KOPT-K1 (cell line): ENCODE measurements around the gene EHD4.

Source experiments
- H3K27ac ChIP-seq: fragments of 200-600 bp; sonication (generic); 2 replicates; pipeline ENCODE4 v1.5.1; 2016; ENCODE audit warnings: antibody characterized with exemption, mild to moderate bottlenecking, low read depth, low read length; ENCODE audit not compliant: poor library complexity, severe bottlenecking
- H3K36me3 ChIP-seq: fragments of 200-600 bp; sonication (generic); 2 replicates; pipeline ENCODE4 v1.5.1; 2017; ENCODE audit warnings: antibody characterized with exemption, mild to moderate bottlenecking, low read length, moderate library complexity; ENCODE audit not compliant: insufficient read depth
- H3K9me3 ChIP-seq: fragments of 200-600 bp; sonication (generic); 2 replicates; pipeline ENCODE4 v1.5.1; 2017; ENCODE audit warnings: antibody characterized with exemption, low read length, mild to moderate bottlenecking; ENCODE audit not compliant: insufficient read depth, poor library complexity, severe bottlenecking

Gene EHD4

DNA sequence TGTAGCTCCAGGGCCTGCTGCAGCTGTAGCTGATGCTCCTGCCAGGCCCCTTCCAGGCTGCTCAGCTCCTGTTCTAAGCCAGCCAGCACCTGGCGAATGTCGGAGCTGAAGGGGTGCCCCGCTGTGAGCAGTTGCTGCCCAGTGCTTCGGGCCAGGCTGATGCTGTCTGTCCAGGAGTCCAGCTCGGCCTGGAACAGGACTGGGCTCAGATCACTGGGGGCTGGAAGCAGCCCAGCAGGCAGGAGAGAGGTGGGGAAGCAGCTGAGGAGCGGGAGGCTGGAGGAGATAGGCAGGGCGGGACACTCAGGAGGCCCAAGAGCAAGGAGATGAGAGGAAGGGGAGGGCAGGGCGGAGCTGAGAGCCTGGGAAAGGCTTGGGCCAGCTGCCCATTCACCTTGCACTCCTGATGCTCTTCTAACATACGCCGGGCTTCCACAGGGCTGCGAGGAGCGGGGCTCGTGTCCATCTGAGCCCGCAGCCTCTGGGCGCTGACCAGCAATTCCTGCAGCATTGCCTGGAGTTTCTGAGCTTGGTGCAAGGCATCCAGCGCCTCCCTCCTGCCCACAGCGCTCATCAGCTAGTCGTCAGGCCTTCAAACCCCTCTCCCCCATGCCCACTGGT lies 110.5 kb downstream of the EHD4 start:
- Histone ChIP-seq H3K27ac (no peak overlapping the region), H3K36me3 (no peaks in the 10 kb centered on the region)

DNA sequence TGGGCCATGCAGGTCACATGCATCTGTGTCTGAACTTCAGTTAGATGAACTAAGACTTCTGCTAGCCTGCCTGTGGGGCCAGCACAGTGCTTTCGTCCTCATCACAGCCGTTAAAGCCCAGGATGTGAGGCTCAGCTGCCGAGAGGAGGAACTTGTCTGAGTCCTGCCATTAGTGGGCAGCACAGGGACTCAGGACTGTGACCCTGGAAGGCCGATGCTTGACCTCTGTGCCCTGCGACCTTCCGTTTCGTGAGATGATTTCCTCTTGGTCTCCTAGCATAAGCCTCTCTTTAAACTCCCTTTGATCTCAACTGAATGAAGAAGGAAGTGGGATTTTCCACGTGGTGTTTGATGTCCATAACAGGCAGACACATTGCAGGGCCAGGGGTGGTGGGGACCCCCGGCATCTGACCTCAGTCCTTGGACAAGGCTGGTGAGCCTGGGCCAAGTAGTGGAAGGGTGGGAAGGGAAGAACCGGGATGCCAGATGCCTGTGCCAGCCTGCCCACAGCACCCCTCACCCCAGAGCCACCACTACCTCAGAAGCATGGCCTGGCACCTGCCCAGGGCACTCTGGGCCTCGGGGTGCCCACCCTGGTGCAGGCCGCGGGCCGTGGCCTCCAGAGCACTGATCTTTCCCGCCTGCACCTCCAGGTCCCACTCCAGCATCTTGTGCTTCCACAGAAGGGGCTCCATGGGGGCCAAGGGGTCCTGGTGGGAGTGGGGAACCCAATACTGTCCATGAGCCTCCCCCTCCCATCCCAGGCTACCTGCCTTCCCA lies 112.1 kb downstream of the EHD4 start:
- Histone ChIP-seq H3K27ac (no peak overlapping the region), H3K36me3 (no peaks in the 10 kb centered on the region), H3K9me3 (no peaks in the 10 kb centered on the region)

More for the DNA sequence above, 110.5 kb downstream of the EHD4 start:
- H3K9me3 ChIP-seq: no peaks in the 10 kb centered on the region

DNA sequence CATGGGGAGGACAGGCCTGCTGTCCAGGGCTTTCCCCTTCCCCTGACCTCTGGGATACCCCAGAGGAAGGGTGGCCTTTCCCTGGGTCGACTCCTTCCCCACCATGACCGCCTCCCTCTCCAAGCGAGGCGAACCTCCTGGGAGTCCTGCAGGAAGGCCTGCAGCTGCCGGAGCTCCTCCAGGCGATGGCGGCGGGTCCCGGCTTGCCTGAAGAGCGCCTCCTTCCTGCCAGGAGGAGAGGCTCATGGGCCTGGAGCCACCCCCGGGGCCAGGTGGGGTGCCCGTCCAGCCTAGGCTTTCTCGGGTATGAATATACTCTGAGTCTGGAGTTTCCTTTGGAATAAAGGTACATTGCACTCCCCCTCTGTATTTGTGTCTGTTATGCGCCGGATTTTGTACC lies 113.6 kb downstream of the EHD4 start:
- H3K27ac ChIP-seq: no peak overlapping the region
- H3K9me3 ChIP-seq: no peaks in the 10 kb centered on the region
- no peaks in the 10 kb centered on the region for H3K36me3 ChIP-seq

DNA sequence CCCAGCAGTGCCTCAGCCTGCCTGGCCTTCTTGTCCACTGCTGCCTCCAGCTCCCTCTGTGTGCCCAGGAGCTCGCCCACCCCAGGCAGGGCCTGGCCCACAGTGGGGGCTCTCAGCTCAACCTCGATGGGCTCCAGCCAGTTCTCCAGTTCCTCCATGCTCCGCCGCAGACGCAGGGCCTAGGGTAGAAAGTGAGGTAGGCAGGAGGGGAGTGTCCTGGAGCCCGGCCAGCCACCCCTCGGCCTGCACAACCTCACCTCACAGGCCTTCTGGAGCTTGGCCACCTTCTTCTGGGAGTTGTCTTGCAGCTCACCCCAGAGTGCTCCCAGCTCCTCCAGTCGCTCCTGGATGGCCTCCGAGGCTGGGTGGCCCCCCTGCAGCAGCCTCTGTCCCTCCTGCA lies 115.0 kb downstream of the EHD4 start:
- Histone ChIP-seq H3K9me3 (no peaks in the 10 kb centered on the region), H3K36me3 (no peaks in the 10 kb centered on the region)

DNA sequence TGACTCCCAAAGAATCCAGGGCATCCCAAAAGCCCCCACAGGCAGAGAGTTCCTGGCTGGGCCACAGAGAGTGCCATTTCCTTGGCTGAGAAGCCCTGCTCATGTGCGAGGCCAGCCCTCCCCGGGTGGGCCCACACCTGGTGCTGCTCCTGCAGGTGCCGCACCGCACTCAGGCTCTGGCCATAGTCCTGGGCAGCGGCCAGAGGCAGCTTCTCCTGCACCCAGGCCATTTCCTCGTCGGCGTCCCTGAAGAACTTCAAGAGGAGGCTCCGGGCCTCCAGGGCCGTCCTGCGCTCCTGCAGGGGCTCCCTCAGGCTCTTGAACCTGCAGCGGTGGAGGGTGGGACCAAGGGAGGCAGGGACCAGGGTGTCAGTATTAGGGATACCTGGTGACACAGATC lies 115.6 kb downstream of the EHD4 start:
- H3K36me3 ChIP-seq: no peaks in the 10 kb centered on the region
- H3K27ac ChIP-seq: no peak overlapping the region
- H3K9me3 ChIP-seq: no peaks in the 10 kb centered on the region

More for the DNA sequence above, 115.0 kb downstream of the EHD4 start:
- H3K27ac ChIP-seq: no peak overlapping the region

DNA sequence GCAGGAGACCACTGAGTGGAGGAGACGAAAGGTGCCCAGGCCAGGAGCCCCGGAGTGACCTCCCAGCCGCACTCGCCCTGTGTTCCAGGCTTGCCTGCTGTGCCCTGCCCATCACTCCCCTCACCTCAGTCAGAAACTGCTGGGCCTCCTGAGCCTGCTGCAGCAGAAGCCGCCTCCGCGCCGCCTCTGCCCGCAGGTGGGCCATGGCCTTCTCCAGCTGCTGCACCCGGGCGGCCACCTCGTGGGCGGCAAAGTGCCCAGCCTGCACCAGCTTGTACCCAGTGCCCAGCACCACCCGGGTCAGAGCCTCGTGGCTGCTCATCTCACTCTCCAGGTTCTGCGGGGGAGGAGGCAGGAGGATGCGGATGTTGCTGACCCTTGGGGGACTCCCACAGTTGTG lies 116.1 kb downstream of the EHD4 start:
- H3K36me3 ChIP-seq: no peaks in the 10 kb centered on the region
- no peak overlapping the region for H3K27ac ChIP-seq
- no peaks in the 10 kb centered on the region for H3K9me3 ChIP-seq

DNA sequence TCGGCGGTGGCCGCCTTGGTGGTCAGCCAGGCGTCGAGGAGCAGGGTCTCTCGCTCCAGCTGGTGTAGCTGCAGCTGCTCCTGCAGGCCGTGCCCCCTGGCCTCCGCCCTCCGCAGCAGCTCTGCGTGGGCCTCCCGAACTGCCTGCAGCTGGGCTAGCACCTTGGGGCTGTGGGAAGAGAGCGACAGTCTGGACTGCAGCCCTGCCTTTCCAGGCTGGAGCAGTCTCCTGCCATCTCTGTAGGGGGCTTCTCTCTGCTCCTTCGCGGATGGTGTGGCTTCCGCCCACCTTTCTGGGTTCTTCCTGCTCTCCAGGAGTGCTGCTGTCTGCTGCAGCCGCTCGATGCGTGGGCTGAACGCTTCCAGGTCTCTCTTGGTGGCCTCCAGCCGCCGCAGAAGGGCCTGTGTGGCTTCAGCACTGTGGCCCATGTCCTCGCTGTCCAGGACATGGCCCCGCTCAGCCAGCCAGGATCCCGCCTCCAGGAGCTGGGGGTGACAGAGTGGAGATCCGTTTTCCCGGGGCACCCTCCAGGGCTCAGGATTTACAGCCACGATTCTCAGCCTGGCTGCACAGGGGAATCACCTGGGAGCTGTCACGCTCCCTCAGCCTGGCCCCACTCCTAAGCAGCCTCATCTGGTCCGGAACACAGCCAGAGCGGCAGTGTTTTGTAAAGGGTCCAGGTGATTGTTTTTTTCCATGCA lies 116.9 kb downstream of the EHD4 start:
- Histone ChIP-seq H3K27ac (no peak overlapping the region), H3K36me3 (no peaks in the 10 kb centered on the region), H3K9me3 (no peaks in the 10 kb centered on the region)

DNA sequence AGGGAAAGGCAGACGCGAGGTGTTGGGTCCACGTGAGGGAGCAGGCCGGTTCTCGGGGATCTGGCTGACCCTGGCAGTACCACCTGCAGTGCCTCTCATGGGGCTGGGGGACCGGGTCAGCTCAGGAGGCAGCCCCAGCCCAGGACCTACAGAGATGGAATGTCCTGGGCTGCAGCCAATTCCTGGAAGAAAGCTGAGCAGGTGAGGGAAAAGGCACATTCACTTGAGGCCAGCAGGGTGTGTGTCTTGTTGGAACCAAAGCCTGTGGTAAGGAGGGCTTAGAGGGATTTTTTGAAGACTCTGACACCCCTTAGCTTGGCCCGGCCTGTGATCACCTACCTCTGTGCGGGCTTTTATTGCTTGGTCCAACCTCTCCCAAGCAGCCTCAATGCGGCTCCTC lies 117.9 kb downstream of the EHD4 start:
- no peak overlapping the region for H3K27ac ChIP-seq
- no peaks in the 10 kb centered on the region for H3K9me3 ChIP-seq
- no peaks in the 10 kb centered on the region for H3K36me3 ChIP-seq

DNA sequence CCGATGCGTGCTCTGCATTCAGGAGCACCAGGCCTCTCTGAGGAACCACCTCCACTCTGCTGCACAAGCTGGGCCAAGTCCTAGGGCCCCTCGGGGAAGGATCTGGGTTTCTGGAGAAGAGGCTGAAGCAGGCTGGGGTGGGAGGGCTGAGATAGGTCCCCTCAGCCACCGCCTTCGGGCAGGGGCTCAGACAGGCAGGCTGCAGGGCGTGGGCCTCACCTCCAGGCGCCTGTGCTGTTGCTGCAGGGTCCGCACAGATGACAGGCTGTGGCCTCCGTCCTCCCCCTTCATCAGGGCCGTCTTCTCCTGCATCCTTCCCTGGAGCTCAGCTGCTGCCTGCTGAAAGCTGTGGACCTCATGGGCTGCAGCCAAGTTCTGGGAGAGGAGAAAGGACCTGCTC lies 118.5 kb downstream of the EHD4 start:
- Histone ChIP-seq H3K9me3 (no peaks in the 10 kb centered on the region), H3K36me3 (no peaks in the 10 kb centered on the region), H3K27ac (no peak overlapping the region)

DNA sequence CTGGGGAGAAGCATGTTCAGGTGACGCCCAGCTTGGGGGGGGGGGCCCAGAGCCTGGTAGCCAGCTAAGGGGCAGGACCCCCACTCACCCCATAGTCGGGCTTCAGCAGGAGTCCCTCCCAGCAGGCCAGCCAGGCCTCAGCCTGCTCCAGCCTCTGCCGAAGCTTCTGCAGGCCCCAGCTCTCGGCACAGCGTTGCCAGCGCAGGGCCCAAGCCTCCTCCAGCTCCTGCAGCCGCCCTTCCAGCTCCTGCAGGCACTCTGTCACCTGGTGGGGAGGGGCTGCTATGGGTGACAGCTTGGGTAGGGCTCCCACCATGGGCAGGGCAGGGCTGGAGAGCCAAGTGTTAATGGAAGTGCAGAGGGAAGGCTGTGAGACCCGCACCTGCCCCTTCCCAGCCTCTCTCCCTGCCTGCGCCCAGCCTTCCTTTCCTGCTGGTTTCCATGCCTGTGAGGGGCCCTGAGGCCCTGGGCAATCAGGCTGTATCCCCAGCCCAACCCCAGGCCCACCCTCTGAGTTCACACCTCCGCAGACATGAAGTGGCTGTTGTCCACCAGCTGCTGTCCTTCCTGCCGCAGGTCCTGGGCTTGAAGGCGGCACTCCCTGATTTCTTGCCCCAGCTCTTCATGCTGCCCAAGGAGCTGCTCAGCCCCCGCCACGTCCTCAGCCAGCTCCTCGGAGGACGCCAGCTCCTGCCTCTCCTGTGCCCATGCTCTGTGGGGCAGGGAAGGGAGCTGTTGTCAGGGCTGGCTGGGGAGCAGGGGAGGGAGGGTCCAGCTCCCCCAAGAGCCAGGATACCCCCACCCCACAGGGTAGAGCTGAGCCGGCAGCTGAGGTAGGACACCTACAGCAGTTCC lies 119.4 kb downstream of the EHD4 start:
- Histone ChIP-seq H3K9me3 (no peaks in the 10 kb centered on the region), H3K36me3 (no peaks in the 10 kb centered on the region), H3K27ac (no peak overlapping the region)

DNA sequence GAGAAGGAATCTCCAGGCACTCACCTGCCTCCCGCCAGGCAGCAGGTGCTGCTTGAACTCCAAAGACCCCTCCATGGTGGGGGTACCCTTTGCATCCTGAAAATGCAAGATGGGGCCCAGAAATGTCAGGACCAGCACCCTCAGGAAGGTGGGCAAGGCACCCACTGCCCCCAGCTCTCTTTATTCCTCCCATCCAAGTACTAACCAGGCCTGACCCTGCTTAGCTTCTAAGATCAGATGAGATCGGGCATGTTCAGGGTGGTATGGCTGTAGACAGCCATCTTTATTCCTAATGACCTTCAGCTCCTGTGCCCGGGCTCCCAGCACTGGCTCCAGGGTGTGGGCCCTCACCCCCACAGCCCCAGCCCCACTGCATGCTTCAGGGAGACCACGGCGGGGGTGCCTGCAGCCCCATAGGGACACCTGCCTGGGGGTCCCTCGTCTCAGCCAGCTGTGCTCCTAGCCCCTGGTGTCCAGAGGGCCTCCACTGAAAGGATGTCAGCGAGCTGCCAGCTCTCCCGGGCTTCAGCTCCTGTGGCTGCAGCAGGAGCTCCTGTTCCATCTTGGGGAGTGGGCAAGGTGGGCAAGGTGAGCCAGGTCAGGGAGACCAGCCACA lies 120.5 kb downstream of the EHD4 start:
- Histone ChIP-seq H3K9me3 (no peaks in the 10 kb centered on the region), H3K27ac (no peak overlapping the region), H3K36me3 (peaks cover 6% of the 10 kb centered on the region; the same call in 1 of the 2 replicates)

DNA sequence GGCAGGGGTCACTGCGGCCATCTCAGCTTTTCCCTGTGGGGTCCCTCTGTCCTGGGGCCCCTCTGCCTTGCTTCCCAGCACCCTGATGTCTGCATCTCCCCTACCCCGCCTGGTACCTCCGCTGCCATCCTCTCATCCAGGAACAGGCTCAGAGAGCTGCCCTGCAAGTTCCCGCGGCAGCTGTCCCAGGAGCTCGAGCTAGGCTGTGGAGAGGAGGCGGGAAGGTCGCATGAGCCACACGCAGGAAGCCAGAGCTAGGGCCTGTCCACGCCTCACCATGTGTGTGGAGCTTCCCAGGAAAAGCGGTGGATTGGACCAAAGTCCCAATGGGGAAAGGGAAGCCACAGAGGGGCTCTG lies 121.2 kb downstream of the EHD4 start:
- Histone ChIP-seq H3K27ac (no peak overlapping the region), H3K36me3 (peaks cover 6% of the 10 kb centered on the region; the same call in 1 of the 2 replicates), H3K9me3 (no peaks in the 10 kb centered on the region)

DNA sequence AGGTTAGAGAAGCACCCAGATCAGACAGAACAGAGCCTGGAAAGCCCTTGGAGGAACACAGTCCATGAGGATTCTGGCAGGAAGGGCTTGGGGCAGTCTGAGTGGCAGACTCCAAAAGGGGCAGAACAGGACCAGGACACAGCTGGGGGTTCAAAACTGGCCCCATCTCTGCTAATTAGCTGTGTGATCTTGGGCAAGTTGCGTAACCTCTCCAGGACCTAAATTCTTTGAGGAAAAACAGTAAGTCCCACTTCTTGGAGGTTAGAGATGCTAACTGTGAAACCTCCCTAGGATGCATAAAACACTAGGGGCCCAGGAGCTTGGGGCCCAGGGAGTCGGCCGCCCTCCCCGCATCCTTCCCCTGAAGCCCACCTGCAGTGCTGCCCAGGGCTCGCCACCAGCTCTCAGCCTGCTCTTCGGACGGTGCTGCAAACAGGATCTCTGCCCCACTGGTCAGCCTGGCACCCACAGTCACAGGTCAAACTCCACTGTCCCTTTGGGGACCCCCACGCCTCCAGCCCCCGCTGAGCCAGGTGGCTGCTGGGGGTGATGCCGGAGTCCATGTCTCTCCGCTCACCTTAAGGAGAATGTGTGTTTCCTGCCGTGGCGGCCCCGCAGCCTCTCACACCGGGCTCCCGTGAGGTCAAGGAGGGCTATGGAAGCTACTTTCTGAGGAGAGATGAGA lies 121.7 kb downstream of the EHD4 start:
- no peak overlapping the region for H3K27ac ChIP-seq
- H3K9me3 ChIP-seq: no peaks in the 10 kb centered on the region
- H3K36me3 ChIP-seq: peaks cover 6% of the 10 kb centered on the region; the same call in 1 of the 2 replicates

DNA sequence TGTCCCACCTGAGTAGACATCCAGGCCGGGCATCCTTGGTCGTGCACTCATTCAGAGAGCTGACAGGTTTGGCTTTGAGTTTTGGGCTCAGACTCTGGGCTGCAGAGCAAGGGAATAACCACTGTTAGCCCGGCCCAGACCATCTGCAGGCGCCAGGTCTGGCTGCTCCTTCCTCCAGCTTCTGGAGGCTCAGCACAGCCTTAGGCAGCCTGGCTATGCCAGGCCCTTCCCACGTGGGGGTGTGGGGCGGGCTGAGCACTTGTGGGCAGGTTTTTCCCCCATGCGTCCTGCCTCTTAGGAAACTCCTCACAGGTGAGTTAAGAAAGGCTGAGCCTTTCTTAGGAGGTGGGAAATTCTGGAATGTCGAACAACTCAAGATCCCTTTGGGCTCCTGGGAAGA lies 122.5 kb downstream of the EHD4 start:
- Histone ChIP-seq H3K9me3 (no peaks in the 10 kb centered on the region), H3K36me3 (peaks cover 6% of the 10 kb centered on the region; the same call in 1 of the 2 replicates), H3K27ac (no peak overlapping the region)
